K562 (cell line): ENCODE measurements around the gene PRKCB. TPM values are rescaled to one million over a fixed set of nuclear protein-coding genes. Genes with fewer than 3 reads are reported as not detected.
A peak's percentile ranks its signal among the peaks of the same experiment; 100 is the strongest.

Source experiments
- AFF4 ChIP-seq: sonication (generic); formaldehyde crosslinking; IDR thresholded peaks from 2 replicates; pipeline ENCODE4 v1.8.0; 2023; ENCODE audit warnings: mild to moderate bottlenecking, missing genetic modification reagents
- ASH1L ChIP-seq: fragments of 450-650 bp; IDR thresholded peaks from 2 replicates; pipeline ENCODE4 v1.6.1; 2018; ENCODE audit warnings: borderline replicate concordance, mild to moderate bottlenecking, low read depth; ENCODE audit not compliant: partially characterized antibody
- CEBPB ChIP-seq: fragments of 450-650 bp; IDR thresholded peaks from 2 replicates; pipeline ENCODE4 v1.6.1; 2016; ENCODE audit warnings: missing genetic modification characterization, missing compliant biosample characterization
- KLF6 ChIP-seq: fragments of 250-450 bp; sonication (Bioruptor Pico); IDR thresholded peaks from 2 replicates; pipeline ENCODE4 v1.4.0; 2020; ENCODE audit warnings: mild to moderate bottlenecking, moderate library complexity, borderline replicate concordance
- SLC30A9 ChIP-seq: fragments of 250-450 bp; sonication (Bioruptor Pico); IDR thresholded peaks from 2 replicates; pipeline ENCODE4 v1.8.0; 2022; ENCODE audit warnings: mild to moderate bottlenecking, moderate library complexity
- SRSF9 ChIP-seq: fragments of 200-400 bp; formaldehyde crosslinking; IDR thresholded peaks from 2 replicates; pipeline ENCODE4 v1.6.1; 2017; ENCODE audit warnings: low read depth, low read length, borderline replicate concordance
- THAP12 ChIP-seq: fragments of 250-450 bp; sonication (Bioruptor Pico); IDR thresholded peaks from 2 replicates; pipeline ENCODE4 v1.9.0; 2021; ENCODE audit warnings: mild to moderate bottlenecking, inconsistent platforms
- THAP7 ChIP-seq: fragments of 250-450 bp; sonication (Bioruptor Pico); IDR thresholded peaks from 2 replicates; pipeline ENCODE4 v1.5.0; 2021
- ZNF589 ChIP-seq: fragments of 200-800 bp; sonication (Bioruptor generic); IDR thresholded peaks from 2 replicates; pipeline ENCODE4 v1.6.1; 2016; ENCODE audit warnings: low read depth, missing genetic modification characterization, missing compliant biosample characterization
- polyA plus RNA-seq, 8 experiments: library from polyadenylated mRNA; depleted of rRNA in 4 of 8; stranded (reverse) in 5 of 8; unstranded in 3 of 8; fragments of >200 nt; fragmentation: Nextera tagmentation in 2 of 8; fragmentation: Illumina TruSeq in 1 of 8; extraction: Ambion mirVana in 2 of 8; extraction: Trizol in 1 of 8; gene quantifications; 2 replicates each; pipeline versions ENCODE4 v1.2.1 to v1.2.3, GENCODE V29; 2011 to 2014; ENCODE audit warnings: inconsistent platforms in 1 of 8, missing spikeins in 1 of 8
- total RNA-seq, 7 experiments: library from RNA; depleted of rRNA in 6 of 7; stranded (reverse); fragments of >200 nt in 6 of 7; fragmentation: Illumina TruSeq in 2 of 7; extraction: Trizol in 2 of 7; gene quantifications; 2 replicates each; pipeline versions ENCODE4 v1.2.1 to v1.2.3, GENCODE V29; 2011 to 2021; ENCODE audit warnings: low replicate concordance in 1 of 7
- TF ChIP-seq, protein P1 (sequence below), 2 experiments: IDR thresholded peaks; 2 replicates each; pipeline ENCODE4 v1.6.1; 2011; ENCODE audit warnings: borderline replicate concordance in 1 of 2, control low read depth in 1 of 2, low read depth in 1 of 2, low read length in 1 of 2, mild to moderate bottlenecking in 1 of 2, mixed read lengths in 1 of 2, moderate library complexity in 1 of 2; ENCODE audit not compliant: insufficient read depth in 1 of 2, insufficient read length in 1 of 2, poor library complexity in 1 of 2, severe bottlenecking in 1 of 2; ENCODE audit errors: extremely low read depth in 1 of 2
- TF ChIP-seq, protein P2 (sequence below): fragments of 450-650 bp; conservative IDR thresholded peaks from 2 replicates; pipeline ENCODE4 v1.6.1; 2016; ENCODE audit warnings: missing genetic modification characterization, low read depth, mild to moderate bottlenecking, control low read depth, missing compliant biosample characterization

The PRKCB gene
- total and polyA plus RNA-seq, 9 of the 15 experiments (the other 6 are each of a cell fraction or from before 2014, with no cell fraction given), result 49.9 to 276 (median 148) TPM

DNA sequence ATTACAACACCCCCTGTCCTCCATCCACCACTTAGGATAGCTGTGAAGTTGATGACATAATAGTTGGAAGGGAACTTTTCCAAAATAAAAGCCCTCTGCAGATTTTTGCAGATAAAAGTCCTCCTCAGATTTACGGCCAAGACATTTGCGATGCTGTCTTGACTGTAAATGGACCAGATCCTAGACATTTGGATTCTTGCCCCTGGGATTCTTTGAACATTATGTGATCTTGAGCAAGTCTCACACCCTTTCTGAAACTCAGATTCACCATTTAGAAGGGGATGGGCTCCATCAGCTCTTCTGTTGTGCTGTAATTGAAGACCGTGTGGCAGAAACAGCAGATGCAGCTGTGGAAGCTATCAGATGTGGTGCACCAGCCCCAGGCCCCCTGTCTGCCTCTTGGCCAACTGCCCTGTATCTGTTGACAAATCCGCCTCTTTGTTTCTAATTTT lies 266.5 kb downstream of the PRKCB start (continued):
- TF ChIP-seq AFF4 (CRISPR knock-in tag) (no peak), THAP12 (CRISPR knock-in tag) (no peak), ZNF589 (CRISPR knock-in tag) (no peak), THAP7 (CRISPR knock-in tag) (no peak), ASH1L (no peak), KLF6 (CRISPR knock-in tag) (no peak), SRSF9 (no peak), CEBPB (tag) (peak; percentile 34; the same call in 1 of the 2 replicates), SLC30A9 (CRISPR knock-in tag) (no peak)
- TF ChIP-seq, protein P1, sequence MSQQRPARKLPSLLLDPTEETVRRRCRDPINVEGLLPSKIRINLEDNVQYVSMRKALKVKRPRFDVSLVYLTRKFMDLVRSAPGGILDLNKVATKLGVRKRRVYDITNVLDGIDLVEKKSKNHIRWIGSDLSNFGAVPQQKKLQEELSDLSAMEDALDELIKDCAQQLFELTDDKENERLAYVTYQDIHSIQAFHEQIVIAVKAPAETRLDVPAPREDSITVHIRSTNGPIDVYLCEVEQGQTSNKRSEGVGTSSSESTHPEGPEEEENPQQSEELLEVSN (IDR thresholded peaks at IDR 0.05; ENCODE audit: borderline replicate concordance in 1 of 2, extremely low read depth in 1 of 2, insufficient read depth in 1 of 2, insufficient read length in 1 of 2, low read depth in 1 of 2, low read length in 1 of 2, poor library complexity in 1 of 2, severe bottlenecking in 1 of 2), result no peak
- TF ChIP-seq, protein P2, sequence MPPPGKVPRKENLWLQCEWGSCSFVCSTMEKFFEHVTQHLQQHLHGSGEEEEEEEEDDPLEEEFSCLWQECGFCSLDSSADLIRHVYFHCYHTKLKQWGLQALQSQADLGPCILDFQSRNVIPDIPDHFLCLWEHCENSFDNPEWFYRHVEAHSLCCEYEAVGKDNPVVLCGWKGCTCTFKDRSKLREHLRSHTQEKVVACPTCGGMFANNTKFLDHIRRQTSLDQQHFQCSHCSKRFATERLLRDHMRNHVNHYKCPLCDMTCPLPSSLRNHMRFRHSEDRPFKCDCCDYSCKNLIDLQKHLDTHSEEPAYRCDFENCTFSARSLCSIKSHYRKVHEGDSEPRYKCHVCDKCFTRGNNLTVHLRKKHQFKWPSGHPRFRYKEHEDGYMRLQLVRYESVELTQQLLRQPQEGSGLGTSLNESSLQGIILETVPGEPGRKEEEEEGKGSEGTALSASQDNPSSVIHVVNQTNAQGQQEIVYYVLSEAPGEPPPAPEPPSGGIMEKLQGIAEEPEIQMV (tag), result no peak
